Activated T-cell treated with anti-CD3 and anti-CD28 coated beads for 1 hour (primary cell): ENCODE data around the gene CPTP.

Experiments used
- DNase-seq: peaks from one replicate; pipeline ENCODE4 v3.0.0-alpha.2; 2020; ENCODE audit warnings: low read depth

Gene CPTP

DNA sequence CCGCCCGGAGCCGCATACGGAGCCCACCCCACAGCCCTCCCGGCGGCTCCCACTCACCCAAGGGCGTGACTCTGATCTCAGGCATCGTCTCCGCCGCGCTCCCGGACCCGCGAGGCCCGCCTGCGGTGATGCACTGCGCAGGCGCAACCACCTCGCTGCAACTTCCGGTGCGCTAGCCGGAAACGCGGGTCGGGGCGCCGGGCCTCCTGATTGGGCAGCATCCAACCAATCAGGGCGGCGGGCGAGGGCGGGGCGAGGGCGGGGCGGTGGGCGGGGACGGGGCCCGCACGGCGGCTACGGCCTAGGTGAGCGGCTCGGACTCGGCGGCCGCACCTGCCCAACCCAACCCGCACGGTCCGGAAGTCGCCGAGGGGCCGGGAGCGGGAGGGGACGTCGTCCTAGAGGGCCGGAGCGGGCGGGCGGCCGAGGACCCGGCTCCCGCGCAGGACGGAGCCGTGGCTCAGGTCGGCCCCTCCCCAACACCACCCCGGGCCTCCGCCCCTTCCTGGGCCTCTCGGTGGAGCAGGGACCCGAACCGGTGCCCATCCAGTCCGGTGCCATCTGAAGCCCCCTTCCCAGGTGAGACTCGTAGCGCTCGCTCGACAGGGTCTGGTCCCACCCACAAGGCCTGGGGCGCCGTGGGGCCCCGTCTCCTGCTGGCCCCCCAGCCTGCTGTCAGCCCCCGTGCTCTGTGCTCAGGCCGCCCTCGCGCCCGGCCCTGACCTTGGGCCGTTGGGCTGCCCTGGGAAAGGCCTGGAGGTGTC, at the start of gene CPTP, which contains the start of gene INTS11:
Gene CPTP (plus strand): TSS at position 279 of the 764 bp plus-strand sequence. CDS start 2,109 bp downstream, outside the sequence.
Gene INTS11 (minus strand): TSS at position 137 of the 764 bp plus-strand sequence. CDS start 52 bp downstream, at position 85.
- DNase-seq = peak; percentile 97

DNA sequence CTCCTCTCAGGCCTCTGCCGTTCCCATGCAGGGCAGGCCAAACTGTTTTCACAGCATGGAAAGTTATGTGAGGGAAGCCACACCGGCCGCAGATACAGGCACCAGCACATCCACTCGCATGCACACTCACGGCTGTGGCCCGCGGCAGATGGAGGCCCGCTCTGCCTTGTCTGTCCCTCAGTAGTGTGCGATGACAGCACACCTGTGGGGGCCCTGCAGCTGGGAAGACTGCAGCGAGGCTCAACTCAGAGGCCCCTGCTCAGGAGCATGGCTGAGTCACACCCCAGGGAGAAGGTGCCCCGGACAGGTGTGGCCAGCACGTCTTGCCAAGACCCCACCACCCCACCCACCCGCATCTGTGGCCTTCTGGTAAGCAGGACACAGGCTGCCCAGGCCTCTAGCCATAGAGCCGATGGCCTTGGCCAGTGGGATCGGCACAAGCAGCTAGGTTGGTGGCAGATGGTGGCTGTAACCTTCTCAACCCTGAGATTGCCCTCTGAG, 49.6 kb upstream of the CPTP start:
- DNase-seq = no peak

DNA sequence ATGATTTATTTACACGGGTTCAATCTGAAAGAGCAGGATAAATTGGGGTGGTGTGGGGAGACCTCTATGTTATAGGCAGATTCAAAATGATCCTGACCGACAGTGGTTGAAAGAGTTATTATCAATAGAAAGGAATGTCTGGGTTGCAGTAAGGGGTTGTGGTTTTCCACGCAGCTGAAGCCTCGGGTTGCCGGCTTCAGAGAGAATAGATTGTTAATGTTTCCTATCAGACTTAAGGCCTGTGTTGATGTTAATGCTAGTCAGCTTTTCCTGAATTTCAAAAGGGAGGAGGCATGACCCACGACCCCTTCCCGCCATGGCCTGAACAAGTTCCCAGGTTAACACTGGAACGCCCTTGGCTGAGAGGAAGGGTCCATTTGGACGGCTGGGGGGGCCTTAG, 48.8 kb upstream of the CPTP start:
- DNase-seq = no peak

DNA sequence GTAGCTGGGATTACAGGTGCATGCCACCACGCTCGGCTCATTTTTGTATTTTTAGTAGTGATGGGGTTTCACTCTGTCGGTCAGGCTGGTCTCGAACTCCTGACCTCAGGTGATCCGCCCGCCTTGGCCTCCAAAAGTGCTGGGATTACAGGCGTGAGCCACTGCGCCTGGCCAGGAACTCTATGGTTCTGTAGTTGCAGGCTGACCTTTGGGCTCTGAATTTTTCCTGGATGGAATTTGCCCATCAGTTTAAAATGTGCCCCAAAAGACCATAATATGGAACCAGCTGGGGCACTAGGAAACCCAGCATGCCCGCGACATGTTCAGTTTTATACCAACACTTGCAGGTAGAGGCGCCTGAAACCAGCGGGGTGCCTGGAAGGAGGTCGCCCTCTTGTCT, 46.0 kb upstream of the CPTP start:
- no peak for DNase-seq

DNA sequence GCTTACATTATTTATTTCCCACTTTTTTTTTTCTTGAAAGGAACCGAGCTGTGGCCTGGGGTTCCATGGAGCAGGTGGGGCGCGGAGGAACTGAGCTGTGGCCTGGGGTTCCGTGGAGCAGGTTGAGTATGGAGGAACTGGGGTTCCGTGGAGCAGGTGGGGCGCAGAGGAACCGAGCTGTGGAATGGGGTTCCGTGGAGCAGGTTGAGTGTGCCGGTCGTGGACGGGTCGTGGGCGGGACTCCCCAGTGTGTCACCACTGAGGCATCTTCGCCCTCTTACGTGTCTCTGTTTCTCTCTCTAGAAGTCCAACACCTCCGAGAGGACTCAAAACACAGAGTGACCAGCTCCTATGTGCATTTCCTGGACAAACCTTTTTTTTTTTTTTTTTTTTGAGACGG, 45.6 kb upstream of the CPTP start:
- DNase-seq = no peak

DNA sequence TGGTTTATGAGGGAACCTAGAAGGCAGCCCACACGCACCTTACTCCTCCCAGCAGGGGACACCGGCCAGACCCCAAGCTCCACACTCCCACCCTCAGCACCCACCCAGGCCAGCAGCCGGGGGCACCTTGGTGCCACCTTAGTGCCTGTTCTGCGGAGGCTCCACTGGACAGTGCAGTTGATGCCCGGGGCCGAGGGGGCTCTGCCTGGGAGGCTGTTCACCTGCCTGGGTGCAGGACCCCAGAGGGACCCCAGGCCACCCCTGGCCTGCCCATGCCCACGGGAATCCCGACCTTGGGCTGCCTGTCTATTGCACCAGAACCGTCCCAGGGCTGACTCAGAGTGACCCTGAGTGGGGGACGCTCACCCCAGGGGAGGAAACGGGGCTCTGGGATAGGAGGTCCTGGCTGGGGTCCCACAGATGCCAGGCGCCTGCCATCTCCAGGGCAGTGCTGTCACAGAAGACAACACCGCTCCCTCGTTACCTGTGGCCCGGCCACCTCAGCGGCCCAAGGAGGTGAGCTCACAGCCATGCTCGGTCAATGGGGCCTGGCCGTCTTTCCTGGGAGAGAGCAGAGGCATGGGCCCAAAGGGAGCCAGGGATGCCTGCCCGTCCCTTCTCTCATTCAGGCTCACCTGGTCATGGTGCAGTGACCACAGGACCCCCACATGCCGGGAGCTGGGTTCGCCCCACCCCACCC, 43.7 kb upstream of the CPTP start:
- DNase-seq = no peak

DNA sequence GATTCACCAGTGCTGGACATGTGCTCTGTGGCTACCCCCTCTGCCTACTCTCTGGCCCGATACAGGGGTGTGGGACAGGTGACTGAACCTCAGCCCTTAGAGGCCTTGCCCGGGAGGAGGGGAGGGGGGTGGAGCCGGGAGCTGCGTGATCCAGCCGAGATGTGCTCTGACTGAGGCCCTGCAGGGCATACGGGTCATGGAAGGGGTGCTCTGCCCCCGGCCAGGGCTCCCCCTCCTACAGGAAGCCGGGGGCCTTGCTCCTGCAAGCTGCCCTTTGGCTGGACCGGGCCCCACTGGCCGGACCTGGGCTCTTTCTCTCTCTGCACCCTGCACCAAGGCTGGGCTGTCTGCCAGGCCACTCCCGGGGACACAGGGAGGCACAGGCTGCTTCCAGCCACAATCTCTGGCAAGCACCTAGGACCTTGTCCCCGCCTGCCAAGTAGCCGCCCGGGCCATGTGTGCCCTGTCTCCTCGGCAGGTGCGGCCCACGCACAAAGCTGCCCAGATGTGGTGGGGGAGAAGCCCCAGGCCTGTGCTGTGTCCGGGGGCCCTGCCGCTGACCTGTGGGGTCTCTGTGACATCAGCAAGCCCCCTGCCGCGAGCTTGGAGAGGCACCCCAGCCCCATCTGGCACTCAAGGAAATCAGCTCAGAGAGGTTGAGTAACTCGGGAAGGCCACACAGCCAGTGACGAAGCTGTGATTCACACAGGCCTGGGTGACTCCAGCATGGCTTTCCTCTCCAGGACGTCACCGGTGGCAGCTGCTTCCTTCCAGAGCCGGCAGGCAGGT, 42.9 kb upstream of the CPTP start:
- no peak for DNase-seq

DNA sequence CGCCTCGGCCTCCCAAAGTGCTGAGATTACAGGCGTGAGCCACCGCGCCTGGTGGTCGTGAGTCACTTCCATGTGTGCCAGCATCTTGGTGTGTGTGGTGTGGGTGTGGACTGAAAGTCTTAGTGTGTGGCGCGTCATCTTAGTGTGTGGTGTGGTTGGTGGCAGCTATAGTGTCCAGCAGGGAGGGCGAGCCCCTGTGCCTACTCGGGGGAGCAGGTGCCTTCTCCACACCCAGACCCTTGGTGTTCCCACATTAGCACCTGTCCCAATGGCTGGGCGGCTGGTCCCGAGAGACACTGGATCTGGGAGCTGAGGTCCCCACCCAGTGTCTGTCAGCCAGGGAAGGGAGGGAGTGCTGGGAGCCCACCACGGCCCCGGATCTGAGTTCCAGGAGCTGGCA, 41.6 kb upstream of the CPTP start:
- no peak for DNase-seq

DNA sequence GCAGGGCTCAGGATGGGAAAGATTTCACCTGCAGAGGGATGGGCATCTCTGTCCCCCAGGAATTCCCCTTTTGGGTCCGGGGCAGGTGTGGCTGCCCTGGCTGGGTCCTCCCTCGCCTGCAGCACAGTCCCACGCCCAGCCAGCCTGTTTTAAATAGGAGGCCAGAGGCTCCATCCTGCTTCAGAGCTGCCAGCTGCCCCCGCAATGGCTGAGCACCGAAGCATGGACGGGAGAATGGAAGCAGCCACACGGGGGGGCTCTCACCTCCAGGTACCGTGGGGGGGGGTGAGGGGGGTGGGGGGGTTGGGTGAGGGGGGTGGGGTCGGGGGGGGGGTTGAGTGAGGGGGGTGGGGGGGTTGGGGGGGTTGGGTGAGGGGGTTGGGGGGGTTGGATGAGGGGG, 40.8 kb upstream of the CPTP start:
- no peak for DNase-seq

DNA sequence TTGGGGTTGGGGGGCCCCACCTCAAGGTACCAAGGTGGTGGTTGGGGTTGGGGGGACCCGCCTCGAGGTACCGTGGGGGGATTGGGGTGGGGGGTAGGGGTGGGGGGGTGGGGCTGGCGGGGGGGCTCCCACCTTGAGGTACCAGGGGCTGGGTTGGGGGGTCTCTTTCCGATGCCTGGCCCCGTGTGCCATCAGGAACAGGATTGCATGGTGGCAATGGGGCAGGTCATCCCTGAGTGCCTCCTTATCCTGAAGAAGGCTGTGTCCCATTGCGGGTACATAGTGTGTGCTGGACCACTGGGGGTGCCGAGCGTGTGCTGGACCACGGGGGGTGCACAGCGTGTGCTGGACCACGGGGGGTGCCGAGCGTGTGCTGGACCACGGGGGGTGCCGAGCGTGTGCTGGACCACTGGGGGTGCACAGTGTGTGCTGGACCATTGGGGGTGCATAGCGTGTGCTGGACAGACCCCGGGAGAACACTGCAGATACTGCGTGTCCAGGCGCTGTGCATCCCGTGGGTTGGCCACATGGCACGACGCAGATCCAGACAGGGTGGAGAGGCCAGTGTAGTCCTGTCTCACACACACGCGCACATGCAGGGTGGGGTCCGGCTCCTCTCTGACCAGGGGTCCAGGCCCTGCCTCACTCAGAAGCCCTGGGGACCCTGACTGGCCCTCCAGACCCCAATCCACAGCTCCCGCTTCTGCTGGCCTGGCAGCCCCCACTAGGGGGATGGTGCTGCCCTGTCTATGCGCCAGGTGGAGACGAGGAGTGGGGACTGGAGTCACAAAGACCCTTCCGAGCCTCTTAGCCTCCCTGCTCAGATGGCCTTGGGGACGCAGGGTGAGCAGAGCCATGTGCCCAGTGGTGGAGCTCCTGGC, 40.1 kb upstream of the CPTP start:
- DNase-seq = no peak

DNA sequence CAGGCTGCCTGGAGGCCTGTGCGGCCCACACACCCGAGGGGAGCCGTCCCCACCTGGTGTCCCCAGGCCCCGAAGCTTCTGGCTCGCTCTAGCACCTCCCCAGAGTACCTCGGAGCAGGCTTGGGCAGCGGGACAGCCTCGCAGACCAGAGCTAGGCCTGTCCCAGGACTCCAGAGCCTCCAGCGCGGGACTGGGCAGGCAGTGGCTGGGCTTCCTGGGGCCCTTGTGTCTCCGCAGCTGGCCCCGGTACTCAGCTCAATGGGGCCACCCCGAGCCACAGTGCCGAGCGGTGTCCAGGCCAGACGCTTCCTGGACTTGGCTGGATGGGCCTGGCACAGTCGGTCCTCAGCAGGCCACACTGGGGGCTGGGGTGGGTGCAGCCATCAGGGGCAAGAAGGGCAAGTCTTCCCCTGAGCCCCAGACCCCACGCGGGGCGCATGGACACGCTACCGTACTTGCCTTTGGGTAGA, 39.5 kb upstream of the CPTP start:
- no peak for DNase-seq

DNA sequence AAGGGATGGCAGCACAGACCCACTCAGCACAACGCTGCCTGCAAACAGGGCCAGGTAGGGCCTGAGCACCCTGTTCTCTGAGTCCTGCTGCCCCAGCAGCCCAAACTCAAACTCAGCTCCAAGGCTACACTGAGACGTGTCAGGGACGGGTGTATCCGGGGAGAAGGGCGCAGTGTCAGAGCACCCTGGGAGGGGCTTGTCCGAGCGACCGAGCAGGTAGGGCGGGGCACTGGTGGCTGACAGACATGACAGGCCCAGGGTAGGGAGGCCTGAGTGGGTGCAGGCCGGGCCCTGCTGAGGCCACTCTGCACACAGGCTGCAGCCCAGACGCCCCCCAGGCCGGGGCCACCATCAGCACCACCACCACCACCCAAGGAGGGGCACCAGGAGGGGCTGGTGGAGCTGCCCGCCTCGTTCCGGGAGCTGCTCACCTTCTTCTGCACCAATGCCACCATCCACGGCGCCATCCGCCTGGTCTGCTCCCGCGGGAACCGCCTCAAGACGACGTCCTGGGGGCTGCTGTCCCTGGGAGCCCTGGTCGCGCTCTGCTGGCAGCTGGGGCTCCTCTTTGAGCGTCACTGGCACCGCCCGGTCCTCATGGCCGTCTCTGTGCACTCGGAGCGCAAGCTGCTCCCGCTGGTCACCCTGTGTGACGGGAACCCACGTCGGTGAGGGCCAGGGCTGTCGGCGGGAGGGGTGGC, 38.8 kb upstream of the CPTP start:
- DNase-seq = no peak

DNA sequence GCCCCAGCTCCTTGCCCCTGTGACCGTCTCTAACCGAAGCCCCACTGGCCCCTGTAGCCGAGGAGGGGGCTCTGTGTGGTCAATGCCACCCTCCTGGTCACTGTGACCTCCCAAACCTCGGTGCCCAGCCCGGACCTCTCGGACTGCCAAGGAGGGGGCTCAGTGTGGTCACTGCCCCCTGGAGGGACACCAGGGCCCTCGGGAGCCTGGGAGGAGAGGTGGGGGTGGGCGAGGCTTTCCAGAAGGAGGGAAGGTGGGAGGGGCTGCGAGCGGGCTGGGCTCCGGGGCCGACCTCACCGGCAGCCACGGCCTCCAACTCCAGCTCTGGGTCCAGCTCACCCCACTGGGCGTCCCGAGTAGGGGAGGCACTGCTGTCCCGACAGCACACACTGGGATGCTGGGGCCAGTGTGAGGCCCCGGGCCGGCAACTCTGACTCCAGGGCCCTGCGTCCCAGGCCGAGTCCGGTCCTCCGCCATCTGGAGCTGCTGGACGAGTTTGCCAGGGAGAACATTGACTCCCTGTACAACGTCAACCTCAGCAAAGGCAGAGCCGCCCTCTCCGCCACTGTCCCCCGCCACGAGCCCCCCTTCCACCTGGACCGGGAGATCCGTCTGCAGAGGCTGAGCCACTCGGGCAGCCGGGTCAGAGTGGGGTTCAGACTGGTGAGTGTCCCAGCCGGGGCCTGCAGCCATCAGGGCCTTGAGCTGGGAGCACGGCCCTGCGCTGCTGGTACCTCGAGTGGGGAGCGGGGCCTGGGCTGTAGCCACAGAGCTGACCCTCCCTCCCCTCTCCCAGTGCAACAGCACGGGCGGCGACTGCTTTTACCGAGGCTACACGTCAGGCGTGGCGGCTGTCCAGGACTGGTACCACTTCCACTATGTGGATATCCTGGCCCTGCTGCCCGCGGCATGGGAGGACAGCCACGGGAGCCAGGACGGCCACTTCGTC, 38.0 kb upstream of the CPTP start:
- no peak for DNase-seq

DNA sequence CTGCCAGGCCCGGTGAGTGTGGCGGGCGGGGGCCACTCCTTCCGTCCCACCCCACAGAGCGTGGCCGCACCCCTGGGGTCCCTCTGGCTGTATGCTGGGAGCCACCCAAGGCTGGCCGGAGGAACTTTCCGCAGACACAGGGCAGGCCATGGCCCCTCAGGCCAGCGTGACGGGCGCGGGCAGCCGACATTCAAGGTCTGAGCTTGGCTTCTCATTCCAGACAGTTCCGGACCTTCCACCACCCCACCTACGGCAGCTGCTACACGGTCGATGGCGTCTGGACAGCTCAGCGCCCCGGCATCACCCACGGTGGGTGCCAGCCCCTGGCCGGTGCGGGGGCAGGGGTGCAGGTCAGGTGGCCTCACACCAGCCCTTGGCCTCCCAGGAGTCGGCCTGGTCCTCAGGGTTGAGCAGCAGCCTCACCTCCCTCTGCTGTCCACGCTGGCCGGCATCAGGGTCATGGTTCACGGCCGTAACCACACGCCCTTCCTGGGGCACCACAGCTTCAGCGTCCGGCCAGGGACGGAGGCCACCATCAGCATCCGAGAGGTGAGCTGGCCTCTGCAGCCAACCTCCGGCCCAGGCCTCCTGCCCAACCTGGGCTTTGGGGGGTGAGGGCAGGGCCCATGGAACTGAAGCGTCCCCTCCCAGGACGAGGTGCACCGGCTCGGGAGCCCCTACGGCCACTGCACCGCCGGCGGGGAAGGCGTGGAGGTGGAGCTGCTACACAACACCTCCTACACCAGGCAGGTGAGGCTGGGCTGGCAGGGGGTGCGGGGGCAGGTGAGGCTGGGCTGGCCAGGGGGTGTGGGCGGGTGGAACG, 37.1 kb upstream of the CPTP start:
- no peak for DNase-seq

DNA sequence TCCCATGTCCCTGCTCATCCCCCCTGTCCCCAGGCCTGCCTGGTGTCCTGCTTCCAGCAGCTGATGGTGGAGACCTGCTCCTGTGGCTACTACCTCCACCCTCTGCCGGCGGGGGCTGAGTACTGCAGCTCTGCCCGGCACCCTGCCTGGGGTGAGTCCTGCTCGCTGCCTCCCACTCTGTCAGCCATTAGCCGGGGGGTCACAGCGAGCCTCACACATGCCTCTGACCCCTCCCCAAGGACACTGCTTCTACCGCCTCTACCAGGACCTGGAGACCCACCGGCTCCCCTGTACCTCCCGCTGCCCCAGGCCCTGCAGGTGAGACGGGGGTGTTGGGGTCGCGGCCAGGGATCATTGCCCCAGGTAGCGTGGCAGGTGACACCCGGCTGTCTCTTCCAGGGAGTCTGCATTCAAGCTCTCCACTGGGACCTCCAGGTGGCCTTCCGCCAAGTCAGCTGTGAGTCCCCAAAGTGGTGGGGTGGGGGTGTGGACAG, 34.3 kb upstream of the CPTP start:
- peak; percentile 53 for DNase-seq

DNA sequence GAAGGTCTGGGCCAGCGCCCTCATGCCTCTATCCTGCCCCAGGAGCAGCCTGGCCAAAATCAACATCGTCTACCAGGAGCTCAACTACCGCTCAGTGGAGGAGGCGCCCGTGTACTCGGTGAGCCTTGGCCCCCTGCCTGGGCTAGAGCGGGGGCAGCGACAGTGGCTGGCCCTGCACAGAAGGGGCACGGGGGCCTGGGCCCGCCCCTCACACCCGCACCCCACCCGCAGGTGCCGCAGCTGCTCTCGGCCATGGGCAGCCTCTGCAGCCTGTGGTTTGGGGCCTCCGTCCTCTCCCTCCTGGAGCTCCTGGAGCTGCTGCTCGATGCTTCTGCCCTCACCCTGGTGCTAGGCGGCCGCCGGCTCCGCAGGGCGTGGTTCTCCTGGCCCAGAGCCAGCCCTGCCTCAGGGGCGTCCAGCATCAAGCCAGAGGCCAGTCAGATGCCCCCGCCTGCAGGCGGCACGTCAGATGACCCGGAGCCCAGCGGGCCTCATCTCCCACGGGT, 33.5 kb upstream of the CPTP start:
- no peak for DNase-seq

DNA sequence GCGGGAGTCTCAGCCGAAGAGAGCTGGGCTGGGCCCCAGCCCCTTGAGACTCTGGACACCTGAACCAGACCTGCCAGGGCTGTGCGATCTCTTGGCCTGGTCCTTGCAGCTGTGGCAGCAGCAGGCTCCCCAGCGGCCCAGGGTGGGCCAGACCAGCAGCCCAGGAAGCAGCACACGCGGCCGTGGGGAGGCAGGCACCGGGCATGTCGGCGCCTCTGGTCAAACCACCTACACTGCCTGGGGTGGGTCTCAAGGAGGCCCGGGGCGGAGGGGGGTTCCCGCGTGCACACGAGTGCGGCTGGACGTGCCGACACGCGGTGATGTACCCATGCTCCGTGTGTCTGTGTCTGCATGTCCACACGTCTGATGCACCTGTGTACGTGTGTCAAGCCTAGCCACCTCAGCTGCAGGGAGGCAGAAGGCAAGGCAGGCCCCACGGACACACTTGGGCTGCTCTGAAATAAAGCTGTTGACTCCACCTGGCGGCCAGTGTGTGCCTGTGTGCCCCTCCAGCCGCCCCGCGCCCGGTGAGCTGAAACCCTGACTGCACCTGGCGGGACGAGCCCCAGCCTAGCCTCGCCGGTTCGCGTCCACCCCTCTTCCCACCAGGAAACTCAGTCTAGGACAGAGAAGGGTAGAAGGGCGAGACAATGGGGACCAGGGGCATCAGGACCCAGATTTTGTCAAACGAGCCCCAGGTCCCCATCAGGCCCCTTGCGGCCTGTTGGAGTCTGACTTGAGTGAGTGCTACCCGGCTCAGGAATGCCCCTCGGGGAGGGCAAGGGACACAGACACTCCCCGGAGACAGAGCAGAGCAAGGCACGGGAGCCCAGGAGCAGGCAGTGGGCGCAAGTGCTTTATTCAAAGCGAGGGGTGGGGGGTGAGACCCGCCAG, 32.8 kb upstream of the CPTP start:
- DNase-seq = peak; percentile 66
